Neural cell (in vitro differentiated cells): ENCODE data around the gene TICAM1. TPM values are rescaled to one million over a fixed set of nuclear protein-coding genes. Genes with fewer than 3 reads are reported as not detected.

Source experiments
- H2AFZ ChIP-seq: fragments of 200-600, 300-800 bp; sonication (generic), shearing (Covaris generic); 2 replicates; pipeline ENCODE4 v1.6.0; 2014; ENCODE audit warnings: low read depth, mild to moderate bottlenecking, antibody characterized with exemption, low read length, moderate library complexity
- H3F3A ChIP-seq: fragments of 200-600 bp; shearing (Covaris generic); 2 replicates; pipeline ENCODE4 v1.6.1; 2016; ENCODE audit warnings: mild to moderate bottlenecking, moderate library complexity, mixed read lengths, antibody characterized with exemption, low read length; ENCODE audit not compliant: insufficient read depth, poor library complexity, severe bottlenecking
- H3K27ac ChIP-seq: fragments of 200-600, 300-800 bp; sonication (generic), shearing (Covaris generic); 2 replicates; pipeline ENCODE4 v1.5.1; 2014; ENCODE audit warnings: mild to moderate bottlenecking, low read length, moderate library complexity
- H3K27me3 ChIP-seq: fragments of 300-800, 200-600 bp; sonication (generic), shearing (Covaris generic); 2 replicates; pipeline ENCODE4 v1.6.0; 2014; ENCODE audit warnings: mild to moderate bottlenecking, low read depth, low read length, moderate library complexity; ENCODE audit not compliant: insufficient read depth
- H3K36me3 ChIP-seq: fragments of 300-800, 200-600 bp; sonication (generic), shearing (Covaris generic); 2 replicates; pipeline ENCODE4 v1.5.1; 2014; ENCODE audit warnings: mild to moderate bottlenecking, antibody characterized with exemption, low read length, moderate library complexity; ENCODE audit not compliant: insufficient read depth
- H3K4me2 ChIP-seq: fragments of 300-800, 200-600 bp; sonication (generic), shearing (Covaris generic); 2 replicates; pipeline ENCODE4 v1.6.0; 2014; ENCODE audit warnings: mild to moderate bottlenecking, low read length
- H3K4me3 ChIP-seq: fragments of 300-800, 200-600 bp; sonication (generic), shearing (Covaris generic); 2 replicates; pipeline ENCODE4 v1.5.1; 2014; ENCODE audit warnings: mild to moderate bottlenecking, low read length, moderate library complexity
- H3K79me2 ChIP-seq: fragments of 200-600 bp; shearing (Covaris generic); replicated peaks from 2 replicates; pipeline ENCODE4 v1.6.0; 2014; ENCODE audit warnings: mild to moderate bottlenecking, low read length, moderate library complexity; ENCODE audit not compliant: insufficient read depth
- H3K9ac ChIP-seq: fragments of 300-800, 200-600 bp; sonication (generic), shearing (Covaris generic); 2 replicates; pipeline ENCODE4 v1.6.1; 2016; ENCODE audit warnings: mild to moderate bottlenecking, low read length, mixed read lengths
- H3K9me2 ChIP-seq: fragments of 200-600 bp; shearing (Covaris generic); 2 replicates; pipeline ENCODE4 v1.6.1; 2016; ENCODE audit warnings: mild to moderate bottlenecking, low read length, mixed read lengths; ENCODE audit not compliant: insufficient read depth
- H3K9me3 ChIP-seq: fragments of 200-600, 300-800 bp; sonication (generic), shearing (Covaris generic); 2 replicates; pipeline ENCODE4 v1.6.1; 2016; ENCODE audit warnings: mild to moderate bottlenecking, mixed run types, low read length, moderate library complexity, mixed read lengths
- H4K20me1 ChIP-seq: fragments of 200-600 bp; shearing (Covaris generic); 2 replicates; pipeline ENCODE4 v1.6.1; 2016; ENCODE audit warnings: mild to moderate bottlenecking, mixed run types; ENCODE audit not compliant: insufficient read depth
- EP300 ChIP-seq: fragments of 450-650 bp; conservative IDR thresholded peaks from 2 replicates; pipeline ENCODE4 v1.6.1; 2014; ENCODE audit warnings: antibody characterized with exemption, mild to moderate bottlenecking, moderate library complexity; ENCODE audit not compliant: poor library complexity, severe bottlenecking
- EZH2 ChIP-seq: fragments of 200-600, 300-800 bp; shearing (Covaris generic), sonication (generic); IDR thresholded peaks from 2 replicates; pipeline ENCODE4 v1.6.1; 2014; ENCODE audit warnings: antibody characterized with exemption, low read length, borderline replicate concordance, mild to moderate bottlenecking; ENCODE audit not compliant: insufficient read depth, poor library complexity, severe bottlenecking
- MXI1 ChIP-seq: fragments of 450-650 bp; conservative IDR thresholded peaks from 2 replicates; pipeline ENCODE4 v1.6.1; 2014; ENCODE audit warnings: antibody characterized with exemption, mild to moderate bottlenecking; ENCODE audit not compliant: poor library complexity, severe bottlenecking
- POLR2AphosphoS5 ChIP-seq: IDR thresholded peaks from 2 replicates; pipeline ENCODE4 v1.6.1; 2012
- RAD21 ChIP-seq: fragments of 450-650 bp; conservative IDR thresholded peaks from 2 replicates; pipeline ENCODE4 v1.6.1; 2014; ENCODE audit warnings: antibody characterized with exemption, mild to moderate bottlenecking, moderate library complexity
- REST ChIP-seq: IDR thresholded peaks from 2 replicates; pipeline ENCODE4 v1.6.1; 2012; ENCODE audit warnings: borderline replicate concordance
- SMC3 ChIP-seq: fragments of 450-650 bp; conservative IDR thresholded peaks from 2 replicates; pipeline ENCODE4 v1.6.1; 2014; ENCODE audit warnings: antibody characterized with exemption, mild to moderate bottlenecking, moderate library complexity; ENCODE audit not compliant: poor library complexity
- TAF1 ChIP-seq: IDR thresholded peaks from 2 replicates; pipeline ENCODE4 v1.6.1; 2012; ENCODE audit warnings: low read depth
- polyA plus RNA-seq: library from polyadenylated mRNA; depleted of rRNA; stranded (reverse); fragments of >200 nt; gene quantifications from 2 replicates; pipeline ENCODE4 v1.2.3, GENCODE V29; 2014
- TF ChIP-seq, protein P1 (sequence below): fragments of 450-650 bp; IDR thresholded peaks from 2 replicates; pipeline ENCODE4 v1.5.1; 2014; ENCODE audit warnings: antibody characterized with exemption, mild to moderate bottlenecking, moderate library complexity; ENCODE audit not compliant: poor library complexity, severe bottlenecking

TICAM1 gene
- polyA plus RNA-seq, 1 donor from 2014 or later, result not detected

DNA sequence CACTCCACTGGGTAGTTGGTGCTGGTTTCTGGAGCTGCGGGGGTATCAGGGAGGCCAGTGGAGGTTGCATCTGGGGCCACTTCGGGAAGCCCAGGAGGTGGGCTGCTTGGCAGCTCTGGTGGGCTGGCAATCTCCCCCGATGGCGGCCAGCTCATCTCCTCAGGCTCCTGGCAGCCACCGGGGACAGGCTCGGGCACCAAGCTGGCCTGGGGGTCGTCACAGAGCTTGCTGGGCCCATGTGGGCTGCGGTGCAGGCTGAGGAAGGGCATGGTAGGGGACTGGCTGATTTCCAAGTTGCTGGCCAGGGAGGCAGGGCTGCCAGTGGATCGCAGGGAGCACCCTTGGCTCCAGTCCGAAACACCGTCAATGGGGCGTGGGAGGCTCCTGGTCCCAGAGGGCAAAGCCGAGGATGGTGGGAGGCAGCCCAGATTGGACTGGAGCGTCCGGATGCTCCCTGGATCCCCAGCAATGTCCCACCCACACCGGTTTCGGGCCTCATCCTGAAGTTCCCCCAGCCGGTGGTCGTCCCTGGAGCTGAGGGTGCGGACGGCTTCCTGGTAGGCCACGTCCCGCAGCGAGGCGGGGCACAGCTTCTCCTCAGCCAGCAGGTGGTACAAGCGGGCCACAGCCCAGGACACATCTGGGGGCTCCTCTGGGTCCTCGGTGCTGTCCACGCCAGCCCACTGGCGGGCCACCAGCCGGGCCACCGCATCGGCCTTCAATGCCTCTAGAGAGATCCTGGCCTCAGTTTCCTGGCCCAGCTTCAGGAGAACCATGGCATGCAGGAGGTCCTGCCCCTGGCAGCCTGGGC is 13.8 kb downstream of the TICAM1 start:
- H3F3A ChIP-seq, result no peaks in the 10 kb centered on the region
- H3K4me3 ChIP-seq, result no peak overlapping the region
- TF ChIP-seq EP300 (no peak), TAF1 (no peak), REST (no peak), RAD21 (no peak), EZH2 (no peak), SMC3 (no peak), MXI1 (no peak), POLR2AphosphoS5 (no peak)
- TF ChIP-seq, protein P1, sequence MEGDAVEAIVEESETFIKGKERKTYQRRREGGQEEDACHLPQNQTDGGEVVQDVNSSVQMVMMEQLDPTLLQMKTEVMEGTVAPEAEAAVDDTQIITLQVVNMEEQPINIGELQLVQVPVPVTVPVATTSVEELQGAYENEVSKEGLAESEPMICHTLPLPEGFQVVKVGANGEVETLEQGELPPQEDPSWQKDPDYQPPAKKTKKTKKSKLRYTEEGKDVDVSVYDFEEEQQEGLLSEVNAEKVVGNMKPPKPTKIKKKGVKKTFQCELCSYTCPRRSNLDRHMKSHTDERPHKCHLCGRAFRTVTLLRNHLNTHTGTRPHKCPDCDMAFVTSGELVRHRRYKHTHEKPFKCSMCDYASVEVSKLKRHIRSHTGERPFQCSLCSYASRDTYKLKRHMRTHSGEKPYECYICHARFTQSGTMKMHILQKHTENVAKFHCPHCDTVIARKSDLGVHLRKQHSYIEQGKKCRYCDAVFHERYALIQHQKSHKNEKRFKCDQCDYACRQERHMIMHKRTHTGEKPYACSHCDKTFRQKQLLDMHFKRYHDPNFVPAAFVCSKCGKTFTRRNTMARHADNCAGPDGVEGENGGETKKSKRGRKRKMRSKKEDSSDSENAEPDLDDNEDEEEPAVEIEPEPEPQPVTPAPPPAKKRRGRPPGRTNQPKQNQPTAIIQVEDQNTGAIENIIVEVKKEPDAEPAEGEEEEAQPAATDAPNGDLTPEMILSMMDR, result no peak
- no peaks in the 10 kb centered on the region for H3K27me3 ChIP-seq
- H4K20me1 ChIP-seq, result no peaks in the 10 kb centered on the region
- H2AFZ ChIP-seq, result no peak overlapping the region
- H3K27ac ChIP-seq, result no peak overlapping the region
- no peaks in the 10 kb centered on the region for H3K79me2 ChIP-seq
- no peaks in the 10 kb centered on the region for H3K36me3 ChIP-seq
- H3K9ac ChIP-seq, result no peak overlapping the region
- no peak overlapping the region for H3K4me2 ChIP-seq
- no peaks in the 10 kb centered on the region for H3K9me2 ChIP-seq
- no peaks in the 10 kb centered on the region for H3K9me3 ChIP-seq

DNA sequence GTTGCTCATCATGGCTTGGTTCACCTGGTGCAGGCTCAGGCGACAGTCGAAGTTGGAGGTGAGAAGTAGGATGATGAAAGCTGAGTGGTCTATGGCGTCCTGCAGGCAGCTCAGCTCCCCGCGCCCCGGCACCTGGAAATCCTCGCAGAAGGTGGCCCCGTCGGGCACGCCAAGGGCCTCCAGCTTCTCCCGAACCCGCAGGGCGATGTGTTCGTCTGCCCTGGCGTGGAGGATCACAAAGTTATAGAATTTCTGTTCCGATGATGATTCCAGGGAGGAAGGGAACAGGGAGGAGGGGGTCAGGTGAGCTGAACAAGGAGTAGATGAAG is 14.6 kb downstream of the TICAM1 start:
- no peaks in the 10 kb centered on the region for H3K9me3 ChIP-seq
- H3K79me2 ChIP-seq, result no peaks in the 10 kb centered on the region

More for the DNA sequence above, 14.6 kb downstream of the TICAM1 start:
- no peak overlapping the region for H3K27ac ChIP-seq
- H3K4me3 ChIP-seq, result no peak overlapping the region
- no peak for TF ChIP-seq RAD21
- TF ChIP-seq TAF1, result no peak
- no peak for TF ChIP-seq EZH2
- no peak for TF ChIP-seq MXI1
- no peak for TF ChIP-seq REST
- TF ChIP-seq, protein P1, result no peak
- TF ChIP-seq POLR2AphosphoS5, result no peak
- H3K9me2 ChIP-seq, result no peaks in the 10 kb centered on the region
- no peaks in the 10 kb centered on the region for H4K20me1 ChIP-seq
- H3K9ac ChIP-seq, result no peak overlapping the region
- H2AFZ ChIP-seq, result no peak overlapping the region
- no peaks in the 10 kb centered on the region for H3K27me3 ChIP-seq
- no peaks in the 10 kb centered on the region for H3K36me3 ChIP-seq
- H3F3A ChIP-seq, result no peaks in the 10 kb centered on the region
- H3K4me2 ChIP-seq, result no peak overlapping the region
